HG02678 (cell line): ENCODE results near the gene ERBIN.
"Not testable (repeated sequence)": the region's sequence is repeated elsewhere in the genome, so short reads cannot be mapped to it uniquely, and the experiment has no call there.

Source experiments
- ATAC-seq: cut with Tn5 transposase; IDR thresholded peaks from one replicate; pipeline ENCODE4 v1.9.1; 2021; ENCODE audit warnings: mild to moderate bottlenecking, moderate library complexity; ENCODE audit not compliant: unreplicated experiment

ERBIN gene

GRCh38 chr5:65926276-65926783 lies at the start of gene ERBIN:
Gene ERBIN (plus strand): TSS chr5:65926575. CDS start chr5:65992719, 66,144 bp downstream.
- ATAC-seq: peak; percentile 26

GRCh38 chr5:65876970-65877369 lies 49.4 kb upstream of the ERBIN start:
- ATAC-seq: no peak

- not testable (repeated sequence) for ATAC-seq
These were observed 46.6 kb upstream of the ERBIN start for GRCh38 chr5:65879668-65880256.

GRCh38 chr5:65880496-65881072 lies 45.8 kb upstream of the ERBIN start:
- ATAC-seq: no peak

GRCh38 chr5:65882278-65882677 lies 44.1 kb upstream of the ERBIN start:
- no peak for ATAC-seq

- ATAC-seq: no peak
These were observed 42.9 kb upstream of the ERBIN start for GRCh38 chr5:65883461-65883860.

- ATAC-seq: no peak
These were observed 40.0 kb upstream of the ERBIN start for GRCh38 chr5:65886387-65886786.

- ATAC-seq: not testable (repeated sequence)
These were observed 34.4 kb upstream of the ERBIN start for GRCh38 chr5:65892024-65892423.

GRCh38 chr5:65892801-65893200 lies 33.6 kb upstream of the ERBIN start:
- no peak for ATAC-seq

- no peak for ATAC-seq
These were observed 32.5 kb upstream of the ERBIN start for GRCh38 chr5:65893749-65894430.

GRCh38 chr5:65895891-65896290 lies 30.5 kb upstream of the ERBIN start:
- ATAC-seq: no peak

GRCh38 chr5:65900746-65901145 lies 25.6 kb upstream of the ERBIN start:
- ATAC-seq: no peak

- no peak for ATAC-seq
These were observed 24.3 kb upstream of the ERBIN start for GRCh38 chr5:65902104-65902503.

- no peak for ATAC-seq
These were observed 22.8 kb upstream of the ERBIN start for GRCh38 chr5:65903581-65903980.

- ATAC-seq: no peak
These were observed 20.1 kb upstream of the ERBIN start for GRCh38 chr5:65906256-65906655.

- ATAC-seq: no peak
These were observed 19.2 kb upstream of the ERBIN start for GRCh38 chr5:65907135-65907534.

GRCh38 chr5:65910711-65911110 lies 15.7 kb upstream of the ERBIN start:
- ATAC-seq: no peak

- no peak for ATAC-seq
These were observed 14.1 kb upstream of the ERBIN start for GRCh38 chr5:65912311-65912710.

GRCh38 chr5:65913519-65913918 lies 12.9 kb upstream of the ERBIN start:
- no peak for ATAC-seq

GRCh38 chr5:65914641-65915196 lies 11.7 kb upstream of the ERBIN start:
- ATAC-seq: no peak

- ATAC-seq: not testable (repeated sequence)
These were observed 10.7 kb upstream of the ERBIN start for GRCh38 chr5:65915661-65916060.

GRCh38 chr5:65916066-65916465 lies 10.3 kb upstream of the ERBIN start:
- no peak for ATAC-seq
